Lung (tissue), 12 donors: ENCODE data around the gene HTD2. TPM values are rescaled to one million over a fixed set of nuclear protein-coding genes. Genes with fewer than 3 reads are reported as not detected.

ENCODE experiments used
- ATAC-seq: fragments of 200-7000 bp; cut with Tn5 transposase; one replicate; pipeline ENCODE4 v1.9.1; 2020; ENCODE audit warnings: moderate number of reproducible peaks; ENCODE audit not compliant: insufficient read depth, low FRiP score
- DNase-seq, 3 donors: peaks; one replicate each; pipeline ENCODE4 v3.0.0-alpha.2; 2013 to 2017
- H3K27ac ChIP-seq, 2 donors: one replicate each; pipeline ENCODE4 v1.5.1; 2013; ENCODE audit warnings: mild to moderate bottlenecking in 2 of 2, moderate library complexity in 2 of 2, control low read depth in 1 of 2, inconsistent platforms in 1 of 2, low read depth in 1 of 2, low read length in 1 of 2
- H3K27me3 ChIP-seq, 3 donors: one replicate each; pipeline ENCODE4 v1.5.1; 2013; ENCODE audit warnings: low read length in 2 of 3; ENCODE audit not compliant: control insufficient read depth in 3 of 3, insufficient read depth in 3 of 3
- H3K36me3 ChIP-seq, 4 donors: one replicate each; pipeline ENCODE4 v1.5.1; 2013; ENCODE audit warnings: low read length in 4 of 4, mild to moderate bottlenecking in 1 of 4, moderate library complexity in 1 of 4; ENCODE audit not compliant: control insufficient read depth in 4 of 4, insufficient read depth in 4 of 4
- H3K4me1 ChIP-seq, 5 donors: one replicate each; pipeline ENCODE4 v1.5.1; 2013; ENCODE audit warnings: low read length in 5 of 5, mild to moderate bottlenecking in 2 of 5, moderate library complexity in 1 of 5; ENCODE audit not compliant: control insufficient read depth in 5 of 5, insufficient read depth in 5 of 5
- H3K4me3 ChIP-seq: one replicate; pipeline ENCODE4 v1.5.1; 2013; ENCODE audit warnings: mild to moderate bottlenecking, control low read depth, moderate library complexity
- H3K9ac ChIP-seq, 2 donors: one replicate each; pipeline ENCODE4 v1.5.1; 2013; ENCODE audit warnings: low read length in 2 of 2, control low read depth in 1 of 2; ENCODE audit not compliant: insufficient read depth in 1 of 2
- H3K9me3 ChIP-seq, 4 donors: one replicate each; pipeline ENCODE4 v1.5.1; 2013; ENCODE audit warnings: low read length in 3 of 4, mild to moderate bottlenecking in 1 of 4, moderate library complexity in 1 of 4; ENCODE audit not compliant: control insufficient read depth in 4 of 4, insufficient read depth in 3 of 4
- CTCF ChIP-seq: IDR thresholded peaks from 2 replicates; pipeline ENCODE4 v1.5.1; 2012; ENCODE audit warnings: mild to moderate bottlenecking; ENCODE audit errors: control extremely low read depth, extremely low read depth
- WGBS, 2 donors: extraction: QIAGEN DNeasy Blood & Tissue Kit; methylation state at CpG; one replicate each; pipeline ENCODE4 v1.1.7; 2013; 5-methylcytosine and 5-hydroxymethylcytosine counted together
- polyA plus RNA-seq, 2 donors: library from polyadenylated mRNA; stranded (reverse); fragments of 200-250 nt; gene quantifications; one replicate each; pipeline ENCODE4 v1.2.1, GENCODE V29; 2013
- total RNA-seq, 2 donors: library from RNA; depleted of rRNA in 1 of 2; stranded (reverse); fragments of >200 nt in 1 of 2; gene quantifications; one replicate each; pipeline ENCODE4 v1.2.1, GENCODE V29; 2014 to 2021
- donor health status: control.
- donor health status: control.
- donor health status: Bipolar disorder and iron deficiency.
- donor health status: healthy.
- donor health status: DM: yes; HTN: yes; CAD: no.

HTD2 gene
- total and polyA plus RNA-seq, 4 donors, result 2.5 to 12.1 (median 6.6) TPM

- peaks cover 0 to 12% (median 5%) of the 10 kb centered on the region in 5 donors for H3K4me1 ChIP-seq
- DNase-seq (no peak), ATAC-seq (no peak)
- H3K9ac ChIP-seq, result no peak overlapping the region
- H3K36me3 ChIP-seq, result no peaks in the 10 kb centered on the region
- 45 to 79% methylated on average over 8 of the region's 8 CpGs for WGBS, 2 donors
- TF ChIP-seq CTCF, result no peak
- H3K27ac ChIP-seq, result no peak overlapping the region
- H3K27me3 ChIP-seq, result no peaks in the 10 kb centered on the region
- H3K4me3 ChIP-seq, result no peak overlapping the region
- H3K9me3 ChIP-seq, result no peaks in the 10 kb centered on the region
These were observed 48.9 kb downstream of the HTD2 start for GRCh38 chr3:58355179-58355578.

DNA sequence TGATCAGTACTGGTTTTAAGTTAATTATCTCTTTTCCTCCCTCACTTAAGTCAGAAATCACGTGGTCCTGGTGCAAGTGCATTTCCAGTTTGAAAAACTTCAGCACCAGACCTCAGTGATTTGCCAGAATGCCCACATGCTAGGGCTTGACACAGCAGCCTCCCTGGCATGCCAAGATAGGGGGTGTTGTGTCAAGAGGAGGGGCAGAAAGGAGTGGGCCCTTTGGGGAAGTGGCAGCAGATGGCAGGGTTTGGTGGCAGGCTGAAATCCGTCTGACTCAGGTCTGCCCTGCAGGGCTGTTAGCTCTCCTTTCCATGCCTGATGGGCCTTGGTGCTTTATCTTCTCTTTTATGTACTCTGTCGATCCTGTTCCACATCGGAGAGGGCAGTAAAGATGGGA lies 49.7 kb downstream of the HTD2 start:
- ATAC-seq, result no peak
- peaks cover 0 to 12% (median 0%) of the 10 kb centered on the region in 5 donors for H3K4me1 ChIP-seq
- H3K36me3 ChIP-seq, result no peaks in the 10 kb centered on the region
- no peak for DNase-seq
- no peaks in the 10 kb centered on the region for H3K9me3 ChIP-seq
- no peak for TF ChIP-seq CTCF
- 34 to 59% methylated on average over 4 of the region's 4 CpGs for WGBS, 2 donors
- no peak overlapping the region for H3K27ac ChIP-seq
- H3K9ac ChIP-seq, result no peak overlapping the region
- no peak overlapping the region for H3K4me3 ChIP-seq
- H3K27me3 ChIP-seq, result no peaks in the 10 kb centered on the region

- H3K27ac ChIP-seq, result no peak overlapping the region
- peaks cover 0 to 9% (median 0%) of the 10 kb centered on the region in 5 donors for H3K4me1 ChIP-seq
- no peaks in the 10 kb centered on the region for H3K36me3 ChIP-seq
- no peaks in the 10 kb centered on the region for H3K27me3 ChIP-seq
- WGBS, 2 donors, result 91 to 97% methylated on average over 3 of the region's 3 CpGs
- no peaks in the 10 kb centered on the region for H3K9me3 ChIP-seq
- TF ChIP-seq CTCF, result no peak
- ATAC-seq (no peak), DNase-seq (no peak)
- H3K4me3 ChIP-seq, result no peak overlapping the region
- H3K9ac ChIP-seq, result no peak overlapping the region
These were observed 51.1 kb downstream of the HTD2 start for GRCh38 chr3:58357402-58357801.

GRCh38 chr3:58358092-58358491 lies 51.8 kb downstream of the HTD2 start:
- Histone ChIP-seq H3K36me3 (no peaks in the 10 kb centered on the region), H3K27me3 (no peaks in the 10 kb centered on the region), H3K9me3 (no peaks in the 10 kb centered on the region), H3K9ac (no peak overlapping the region), H3K4me1 (peaks cover 0 to 8% (median 0%) of the 10 kb centered on the region in 5 donors), H3K27ac (no peak overlapping the region), H3K4me3 (no peak overlapping the region)
- DNase-seq (no peak), ATAC-seq (no peak)
- TF ChIP-seq CTCF, result no peak
- WGBS, 2 donors, result 89 to 98% methylated on average over 3 of the region's 3 CpGs
